Thymus (tissue), 11 donors: ENCODE measurements around the gene MEDAG. TPM values are rescaled to one million over a fixed set of nuclear protein-coding genes. Genes with fewer than 3 reads are reported as not detected.

Experiments
- DNase-seq, 9 donors: peaks; one replicate each; pipeline ENCODE4 v3.0.0-alpha.2; 2013; ENCODE audit warnings: low spot score in 9 of 9, low read depth in 6 of 9, missing footprints in 1 of 9
- H3K27ac ChIP-seq, 2 donors: one replicate each; pipeline ENCODE4 v1.5.1; 2013; ENCODE audit warnings: control low read depth in 1 of 2, low read depth in 1 of 2, low read length in 1 of 2, mild to moderate bottlenecking in 1 of 2, moderate library complexity in 1 of 2
- H3K27me3 ChIP-seq, 2 donors: one replicate each; pipeline ENCODE4 v1.5.1; 2013; ENCODE audit warnings: low read length in 1 of 2; ENCODE audit not compliant: control insufficient read depth in 2 of 2, insufficient read depth in 1 of 2
- H3K36me3 ChIP-seq, 2 donors: one replicate each; pipeline ENCODE4 v1.5.1; 2013; ENCODE audit warnings: low read length in 1 of 2, mild to moderate bottlenecking in 1 of 2, moderate library complexity in 1 of 2; ENCODE audit not compliant: control insufficient read depth in 2 of 2, insufficient read depth in 2 of 2
- H3K4me1 ChIP-seq, 2 donors: one replicate each; pipeline ENCODE4 v1.5.1; 2013; ENCODE audit warnings: low read length in 2 of 2; ENCODE audit not compliant: control insufficient read depth in 2 of 2, insufficient read depth in 2 of 2
- H3K4me3 ChIP-seq, 2 donors: one replicate each; pipeline ENCODE4 v1.5.1; 2013; ENCODE audit warnings: low read length in 2 of 2, control low read depth in 1 of 2, mild to moderate bottlenecking in 1 of 2
- H3K9me3 ChIP-seq, 2 donors: one replicate each; pipeline ENCODE4 v1.5.1; 2013; ENCODE audit warnings: low read length in 1 of 2, mild to moderate bottlenecking in 1 of 2; ENCODE audit not compliant: control insufficient read depth in 2 of 2, insufficient read depth in 1 of 2
- WGBS: extraction: QIAGEN DNeasy Blood & Tissue Kit; methylation state at CpG from one replicate; pipeline ENCODE4 v1.1.7; 2013; 5-methylcytosine and 5-hydroxymethylcytosine counted together
- polyA plus RNA-seq: library from polyadenylated mRNA; stranded (reverse); fragments of 200-250 nt; gene quantifications from one replicate; pipeline ENCODE4 v1.2.3, GENCODE V29; 2013
- total RNA-seq: library from RNA; stranded (reverse); fragments of 120-200 nt; gene quantifications from one replicate; pipeline ENCODE4 v1.2.4, GENCODE V29; 2013
- donor health status: healthy.

Gene MEDAG
- total and polyA plus RNA-seq, 2 donors: 0.76 to 18.7 TPM

DNA sequence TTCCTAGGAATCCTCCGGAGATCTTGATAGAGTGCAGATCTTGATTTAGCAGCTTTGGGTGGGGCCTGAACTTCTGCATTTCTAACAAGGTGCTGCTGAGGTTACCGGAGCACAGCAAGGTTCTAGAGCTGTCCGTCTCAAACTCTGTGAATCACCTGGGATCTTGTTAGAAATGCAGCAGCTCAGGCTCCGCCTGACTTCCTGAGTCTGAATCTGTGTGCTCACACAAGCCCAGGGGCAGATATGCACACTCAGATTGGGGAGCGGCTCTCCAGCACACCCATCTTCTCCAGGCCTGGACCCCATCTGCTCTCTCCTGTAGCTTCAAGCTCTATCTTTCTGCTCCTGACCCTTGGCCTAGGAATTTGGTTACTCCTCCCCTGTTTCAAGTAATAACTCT, 22.9 kb downstream of the MEDAG start:
- no peak for DNase-seq
- H3K9me3 ChIP-seq: no peaks in the 10 kb centered on the region
- H3K4me1 ChIP-seq: no peaks in the 10 kb centered on the region
- H3K27me3 ChIP-seq: peaks cover 0 to 39% of the 10 kb centered on the region in 2 donors
- 93% methylated on average over 5 of the region's 5 CpGs for WGBS
- no peak overlapping the region for H3K4me3 ChIP-seq
- no peak overlapping the region for H3K27ac ChIP-seq
- no peaks in the 10 kb centered on the region for H3K36me3 ChIP-seq

DNA sequence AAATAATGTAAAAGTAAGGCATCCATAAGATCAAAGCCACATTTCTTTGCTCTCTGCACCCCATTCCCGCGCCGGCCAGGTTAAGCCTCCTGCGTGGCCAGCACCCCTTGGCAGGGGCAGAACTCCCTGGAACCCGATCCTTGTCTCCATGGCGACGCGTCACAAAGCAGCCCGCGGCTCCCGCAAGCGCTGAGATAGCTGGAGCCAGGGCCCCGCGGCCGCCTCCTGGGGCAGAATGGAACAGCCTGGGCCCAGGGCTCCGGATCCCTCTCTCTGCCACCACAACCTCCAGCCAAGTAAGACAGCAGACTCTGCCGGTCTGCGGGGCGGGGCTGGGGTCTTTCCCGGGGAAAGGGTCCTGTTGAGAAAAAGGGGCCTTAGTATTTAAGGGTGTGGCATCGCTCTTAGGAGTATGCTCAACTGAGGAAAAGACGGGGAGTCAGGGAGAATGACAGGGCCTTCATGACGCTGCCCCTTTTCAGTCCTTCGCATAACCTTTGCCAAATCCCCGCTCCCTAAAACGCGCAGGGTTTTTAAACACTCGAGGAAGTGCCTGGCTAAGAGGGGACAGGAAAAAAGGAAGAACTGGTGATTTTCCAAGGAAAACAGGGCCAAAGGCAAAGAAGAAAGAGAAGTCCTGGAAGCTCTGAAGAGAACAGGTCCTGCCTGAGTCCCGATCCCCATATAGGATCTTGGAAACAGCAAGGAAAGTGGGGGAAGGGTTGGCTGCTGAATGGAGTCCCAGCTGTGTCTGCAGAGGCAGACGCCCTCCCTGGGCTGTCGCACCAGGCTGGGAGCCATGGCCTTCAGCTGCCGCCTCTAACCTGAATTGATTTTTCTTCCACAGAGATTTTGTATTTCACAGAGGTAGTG, 26.6 kb downstream of the MEDAG start, which contains the start of gene TEX26:
TEX26 (plus strand) TSS at position 176 of the 873 bp plus-strand sequence; CDS start at position 236, 60 bp downstream.
- Histone ChIP-seq H3K36me3 (no peaks in the 10 kb centered on the region), H3K27ac (no peak within 1 kb of the TSS), H3K27me3 (peaks cover 0 to 47% of the 10 kb centered on the region in 2 donors), H3K4me3 (no peak within 1 kb of the TSS), H3K9me3 (no peaks in the 10 kb centered on the region), H3K4me1 (no peaks in the 10 kb centered on the region)
- no peak for DNase-seq
- WGBS: 59% methylated on average over 32 of the region's 32 CpGs

DNA sequence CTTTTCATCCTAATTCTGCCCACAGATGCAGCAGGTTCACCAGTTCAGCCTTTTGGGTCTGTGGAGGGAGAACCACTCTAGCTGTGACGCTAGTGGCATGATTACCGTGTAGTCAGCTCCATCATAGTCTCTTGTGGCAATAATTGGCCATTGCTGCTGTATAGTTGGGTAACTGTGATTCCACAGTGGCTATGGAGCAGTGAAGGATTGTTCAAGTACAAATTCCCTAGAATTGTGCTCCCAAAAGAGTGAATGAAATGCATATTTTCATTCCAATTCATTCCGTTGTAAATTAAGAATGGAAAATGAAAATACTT, 27.2 kb downstream of the MEDAG start:
- WGBS: 95% methylated on average over 3 of the region's 3 CpGs
- H3K4me1 ChIP-seq: no peaks in the 10 kb centered on the region
- no peak for DNase-seq
- H3K4me3 ChIP-seq: no peak overlapping the region
- no peaks in the 10 kb centered on the region for H3K9me3 ChIP-seq
- H3K36me3 ChIP-seq: no peaks in the 10 kb centered on the region
- peaks cover 0 to 47% of the 10 kb centered on the region in 2 donors for H3K27me3 ChIP-seq
- H3K27ac ChIP-seq: no peak overlapping the region

DNA sequence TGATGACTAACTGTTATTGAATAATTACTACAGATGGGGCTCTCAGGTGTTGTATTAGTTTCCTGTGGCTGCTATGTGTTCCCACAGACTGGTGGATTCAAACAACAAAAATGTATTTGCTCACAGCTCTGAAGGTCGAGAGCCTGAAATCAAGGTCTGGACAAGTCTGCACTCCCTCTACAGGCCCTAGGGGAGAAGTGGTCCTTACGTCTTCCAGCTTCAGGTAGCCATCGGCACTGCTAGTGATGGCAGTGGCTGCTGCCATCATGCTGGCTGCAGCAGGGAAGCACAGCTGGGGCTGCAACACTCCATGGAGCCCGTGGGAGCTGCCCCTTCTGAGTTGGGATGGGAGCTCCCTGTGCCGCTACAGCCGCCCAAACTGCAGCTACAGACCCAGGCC, 28.3 kb downstream of the MEDAG start:
- no peak for DNase-seq
- H3K4me1 ChIP-seq: no peaks in the 10 kb centered on the region
- H3K27ac ChIP-seq: no peak overlapping the region
- whole genome bisulfite sequencing: 76% methylated on average over 6 of the region's 6 CpGs
- no peaks in the 10 kb centered on the region for H3K36me3 ChIP-seq
- peaks cover 0 to 43% of the 10 kb centered on the region in 2 donors for H3K27me3 ChIP-seq
- no peak overlapping the region for H3K4me3 ChIP-seq
- no peaks in the 10 kb centered on the region for H3K9me3 ChIP-seq

DNA sequence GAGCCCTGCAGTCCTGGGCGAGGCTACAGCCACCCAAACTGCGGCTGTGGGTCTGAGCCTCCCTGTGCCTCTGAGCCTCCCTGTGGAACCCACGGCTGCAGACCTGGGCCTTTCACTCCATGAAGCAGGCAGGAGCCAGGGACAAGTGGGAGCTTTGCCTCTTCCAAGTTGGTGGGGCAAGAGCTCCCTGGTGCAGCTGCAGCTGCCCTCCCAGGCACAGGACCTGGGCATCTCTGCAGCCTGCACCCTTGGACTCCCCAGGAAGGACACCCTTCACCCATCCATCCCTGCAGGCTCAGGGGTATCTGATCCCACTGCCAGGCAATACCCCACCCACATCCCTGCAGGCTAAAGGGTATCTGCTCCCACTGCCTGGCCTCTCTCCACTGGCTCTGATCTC, 28.7 kb downstream of the MEDAG start:
- Histone ChIP-seq H3K4me3 (no peak overlapping the region), H3K27ac (no peak overlapping the region), H3K9me3 (no peaks in the 10 kb centered on the region), H3K4me1 (no peaks in the 10 kb centered on the region), H3K27me3 (peaks cover 0 to 42% of the 10 kb centered on the region in 2 donors), H3K36me3 (no peaks in the 10 kb centered on the region)
- WGBS: 95% methylated on average over 3 of the region's 3 CpGs
- DNase-seq: no peak

DNA sequence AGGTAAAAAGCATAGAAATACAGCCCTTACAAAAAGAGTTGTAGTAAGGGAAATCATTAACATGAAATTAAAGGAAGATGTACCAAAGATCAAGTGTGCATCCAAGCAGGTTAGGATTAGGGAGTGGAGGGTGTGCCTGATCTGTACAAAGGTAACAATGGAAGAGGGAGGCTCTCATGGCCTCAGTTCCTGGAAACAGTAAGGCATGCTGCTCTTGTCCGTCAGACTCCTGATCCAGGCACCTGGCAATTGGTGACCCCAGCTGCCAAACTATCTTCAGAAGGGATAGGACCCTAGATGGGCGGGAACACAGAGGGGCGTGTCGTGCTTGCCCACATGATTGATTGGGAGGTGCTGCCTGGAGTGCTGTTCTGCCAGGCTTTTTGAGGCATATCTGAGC, 30.9 kb downstream of the MEDAG start:
- Histone ChIP-seq H3K36me3 (no peaks in the 10 kb centered on the region), H3K27me3 (peaks cover 0 to 29% of the 10 kb centered on the region in 2 donors), H3K9me3 (no peaks in the 10 kb centered on the region), H3K27ac (no peak overlapping the region), H3K4me3 (no peak overlapping the region), H3K4me1 (no peaks in the 10 kb centered on the region)
- DNase-seq: no peak
- 90% methylated on average over 4 of the region's 4 CpGs for WGBS

DNA sequence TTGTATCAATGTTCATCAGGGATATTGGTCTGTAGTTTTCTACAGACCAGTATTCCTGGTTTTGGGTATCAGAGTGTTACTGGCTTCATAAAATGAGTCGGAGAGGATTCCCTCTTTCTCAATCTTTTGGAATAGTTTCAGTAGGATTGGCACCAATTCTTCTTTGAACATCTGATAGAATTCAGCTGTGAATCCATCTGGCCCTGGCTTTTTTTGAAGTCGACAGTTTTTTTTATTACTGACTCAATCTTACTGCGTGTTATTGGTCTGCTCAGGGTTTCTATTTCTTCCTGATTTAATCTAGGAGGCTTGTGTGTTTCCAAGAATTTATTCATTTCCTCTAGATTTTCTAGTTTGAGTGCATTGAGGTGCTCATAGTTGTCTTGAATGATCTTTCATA, 37.8 kb downstream of the MEDAG start:
- Histone ChIP-seq H3K36me3 (no peaks in the 10 kb centered on the region), H3K9me3 (no peaks in the 10 kb centered on the region), H3K4me3 (no peak overlapping the region), H3K27me3 (no peaks in the 10 kb centered on the region), H3K27ac (no peak overlapping the region), H3K4me1 (no peaks in the 10 kb centered on the region)
- WGBS: 95% methylated on average over 3 of the region's 3 CpGs
- DNase-seq: no peak

DNA sequence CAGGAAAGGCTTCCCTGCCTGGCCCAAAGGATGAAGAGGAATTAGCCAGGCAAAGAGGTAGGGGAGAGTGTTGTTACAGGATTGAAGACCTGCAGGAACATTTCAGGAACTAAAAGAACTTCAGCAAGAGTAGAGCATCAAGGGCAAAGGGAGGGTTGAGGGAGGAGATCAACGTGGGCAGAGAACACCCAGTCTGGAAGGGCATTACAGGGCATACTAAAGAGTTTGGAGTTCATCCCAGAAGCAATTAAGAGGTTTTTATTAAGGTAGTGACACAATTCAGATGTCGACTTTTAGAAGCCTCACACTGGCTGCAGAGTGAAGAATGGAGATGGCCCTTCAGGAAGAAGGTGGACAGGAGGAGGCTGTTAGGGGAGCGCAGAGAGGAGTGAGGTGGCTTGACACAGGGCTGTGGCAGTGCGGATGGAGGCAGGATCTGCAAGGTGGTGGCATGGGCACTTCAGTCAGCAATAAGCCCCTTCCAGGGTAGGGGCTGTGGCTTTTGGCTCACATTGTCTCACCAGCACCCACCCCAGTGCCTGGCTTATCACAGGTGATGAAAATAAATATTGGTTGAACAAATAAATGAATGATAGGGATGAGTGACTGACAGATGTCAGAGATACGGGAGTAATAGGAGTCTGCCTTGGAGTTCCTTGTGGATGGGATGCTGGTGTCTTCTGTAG, 51.3 kb downstream of the MEDAG start:
- Histone ChIP-seq H3K36me3 (no peaks in the 10 kb centered on the region), H3K9me3 (no peaks in the 10 kb centered on the region), H3K4me3 (no peak overlapping the region), H3K27ac (no peak overlapping the region), H3K27me3 (peaks cover 0 to 2% of the 10 kb centered on the region in 2 donors), H3K4me1 (no peaks in the 10 kb centered on the region)
- WGBS: 93% methylated on average over 5 of the region's 5 CpGs
- DNase-seq: no peak

DNA sequence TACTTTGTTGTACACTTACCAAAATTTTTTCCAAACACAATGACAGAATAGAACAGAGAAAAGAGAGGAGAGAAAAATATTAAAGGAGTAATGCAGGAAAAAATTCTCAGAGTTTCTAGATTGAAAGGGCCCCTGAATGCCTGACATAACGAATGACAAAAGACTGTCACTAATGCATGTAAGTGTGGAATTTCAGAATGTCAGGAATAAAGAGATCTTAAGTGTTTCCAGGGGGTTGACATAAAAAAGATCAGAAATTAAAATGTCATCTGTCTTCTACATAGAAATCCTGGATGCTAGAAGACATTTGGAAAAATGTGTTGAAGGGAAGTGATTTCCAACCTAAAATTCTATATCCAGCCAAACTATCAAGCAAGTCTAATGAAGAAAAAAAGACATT, 53.6 kb downstream of the MEDAG start:
- Histone ChIP-seq H3K27ac (no peak overlapping the region), H3K4me1 (no peaks in the 10 kb centered on the region), H3K4me3 (no peak overlapping the region), H3K9me3 (no peaks in the 10 kb centered on the region), H3K36me3 (no peaks in the 10 kb centered on the region), H3K27me3 (peaks cover 0 to 5% of the 10 kb centered on the region in 2 donors)
- WGBS: 86% methylated on average over 1 of the region's 1 CpG
- no peak for DNase-seq
